ENCODE results near the gene RHBDL1. TPM values are rescaled to one million over a fixed set of nuclear protein-coding genes. Genes with fewer than 3 reads are reported as not detected.

Gene RHBDL1
- total RNA-seq, 3 donors from 2014 or later (not counting 1 experiment from before 2014, with no cell fraction given), result 2.9 to 4.2 (median 4.2) TPM

DNA sequence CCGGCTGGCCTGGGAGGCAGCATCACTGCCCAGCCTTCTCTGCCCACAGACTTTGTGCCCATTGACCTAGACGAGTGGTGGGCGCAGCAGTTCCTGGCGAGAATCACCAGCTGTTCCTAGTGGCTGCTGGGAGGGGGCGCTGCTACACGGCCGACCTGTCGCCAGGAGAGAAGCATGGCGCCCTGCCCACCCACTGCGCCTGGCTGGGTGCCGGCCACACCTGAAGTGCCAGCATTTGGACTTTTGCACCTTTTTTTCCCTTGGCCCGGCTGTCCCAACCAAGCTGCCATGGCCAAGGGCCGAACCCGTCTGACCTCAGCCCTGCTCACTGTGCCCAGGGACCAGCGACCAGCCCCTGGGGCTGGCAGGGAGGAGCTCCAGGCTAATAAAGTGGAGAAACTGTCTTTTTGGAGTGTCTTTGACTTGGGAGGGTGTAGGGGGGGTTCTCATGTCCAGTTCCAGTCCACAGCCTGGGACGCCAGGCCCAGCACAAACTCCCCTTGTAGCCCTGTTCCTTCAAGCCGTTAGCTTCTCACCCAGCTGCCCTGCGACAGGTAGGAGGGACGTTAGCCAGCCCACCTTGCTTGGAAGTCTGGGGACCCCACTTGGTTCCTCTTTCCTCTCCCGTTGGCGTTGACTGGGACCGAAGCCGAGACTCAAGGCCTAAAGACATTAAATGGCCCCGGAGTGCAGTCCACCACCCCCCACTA is 27.2 kb upstream of the RHBDL1 start:
- H3K4me1 ChIP-seq (ENCODE audit: control insufficient read depth, insufficient read depth, low read length), result peaks cover 25% of the 10 kb centered on the region
- peak overlapping the region; percentile 79 for H3K4me3 Mint-ChIP-seq
- H3K36me3 Mint-ChIP-seq, result no peaks in the 10 kb centered on the region
- peak overlapping the region; percentile 51 to 73 for H3K27ac Mint-ChIP-seq
- H3K4me1 Mint-ChIP-seq, result peaks cover 0 to 17% of the 10 kb centered on the region in 2 donors
- H3K27me3 Mint-ChIP-seq (ENCODE audit: low read depth in 2 of 2), result no peaks in the 10 kb centered on the region
- H3K9me3 ChIP-seq (ENCODE audit: control insufficient read depth, insufficient read depth, low read length), result no peaks in the 10 kb centered on the region
- H3K27me3 ChIP-seq (ENCODE audit: control insufficient read depth, insufficient read depth, low read length), result no peaks in the 10 kb centered on the region
- DNase-seq, result peak in 1 of 2 donors; percentile 60
- 47% methylated on average over 24 of the region's 24 CpGs for WGBS (ENCODE audit: insufficient coverage)
- intact Hi-C loops (cut with micrococcal nuclease), result no loop called here
- no peak for ATAC-seq
- peak overlapping the region; percentile 81 for H3K27ac ChIP-seq (ENCODE audit: low read length)
- peak overlapping the region; percentile 65 for H3K4me3 ChIP-seq (ENCODE audit: low read length)
- TF ChIP-seq, protein P1, sequence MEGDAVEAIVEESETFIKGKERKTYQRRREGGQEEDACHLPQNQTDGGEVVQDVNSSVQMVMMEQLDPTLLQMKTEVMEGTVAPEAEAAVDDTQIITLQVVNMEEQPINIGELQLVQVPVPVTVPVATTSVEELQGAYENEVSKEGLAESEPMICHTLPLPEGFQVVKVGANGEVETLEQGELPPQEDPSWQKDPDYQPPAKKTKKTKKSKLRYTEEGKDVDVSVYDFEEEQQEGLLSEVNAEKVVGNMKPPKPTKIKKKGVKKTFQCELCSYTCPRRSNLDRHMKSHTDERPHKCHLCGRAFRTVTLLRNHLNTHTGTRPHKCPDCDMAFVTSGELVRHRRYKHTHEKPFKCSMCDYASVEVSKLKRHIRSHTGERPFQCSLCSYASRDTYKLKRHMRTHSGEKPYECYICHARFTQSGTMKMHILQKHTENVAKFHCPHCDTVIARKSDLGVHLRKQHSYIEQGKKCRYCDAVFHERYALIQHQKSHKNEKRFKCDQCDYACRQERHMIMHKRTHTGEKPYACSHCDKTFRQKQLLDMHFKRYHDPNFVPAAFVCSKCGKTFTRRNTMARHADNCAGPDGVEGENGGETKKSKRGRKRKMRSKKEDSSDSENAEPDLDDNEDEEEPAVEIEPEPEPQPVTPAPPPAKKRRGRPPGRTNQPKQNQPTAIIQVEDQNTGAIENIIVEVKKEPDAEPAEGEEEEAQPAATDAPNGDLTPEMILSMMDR (IDR thresholded peaks at IDR 0.05), result no peak
- no peaks in the 10 kb centered on the region for H3K9me3 Mint-ChIP-seq
- no peaks in the 10 kb centered on the region for H3K36me3 ChIP-seq (ENCODE audit: control insufficient read depth, insufficient read depth, low read length)

- ATAC-seq, result peak; percentile 95 to 99 (median 96)
Observed at GRCh38 chr16:648781-649589, 26.5 kb upstream of the RHBDL1 start, which contains the start of gene WDR90. WDR90 (plus strand) TSS chr16:649365; CDS start chr16:649417, 52 bp downstream.

DNA sequence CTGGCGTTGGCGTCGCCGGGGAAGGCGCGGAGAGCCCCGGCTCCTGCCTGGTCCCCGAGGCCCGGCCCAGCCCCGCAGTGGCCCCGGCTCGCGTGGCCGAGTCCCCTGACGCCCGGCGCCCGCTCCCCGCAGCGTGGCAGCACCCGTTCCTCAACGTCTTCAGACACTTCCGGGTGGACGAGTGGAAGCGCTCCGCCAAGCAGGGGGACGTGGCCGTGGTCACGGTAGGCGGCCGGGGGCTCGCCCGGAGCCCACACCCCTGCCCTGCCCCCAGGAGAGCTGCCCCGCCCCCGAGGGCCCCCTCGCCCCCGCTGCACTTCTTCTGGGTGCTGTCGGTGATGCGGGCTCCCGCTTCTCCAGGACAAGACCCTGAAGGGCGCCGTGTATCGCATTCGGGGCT is 25.8 kb upstream of the RHBDL1 start:
- peaks cover 25% of the 10 kb centered on the region for H3K4me1 ChIP-seq (ENCODE audit: control insufficient read depth, insufficient read depth, low read length)
- intact Hi-C loops (cut with micrococcal nuclease), result no loop called here
- H3K27me3 Mint-ChIP-seq (ENCODE audit: low read depth in 2 of 2), result no peaks in the 10 kb centered on the region
- peak overlapping the region; percentile 10 for H3K4me3 ChIP-seq (ENCODE audit: low read length)
- no peaks in the 10 kb centered on the region for H3K36me3 Mint-ChIP-seq
- no peaks in the 10 kb centered on the region for H3K9me3 Mint-ChIP-seq
- no peaks in the 10 kb centered on the region for H3K27me3 ChIP-seq (ENCODE audit: control insufficient read depth, insufficient read depth, low read length)
- peak in 2 of 3 donors; percentile 7 to 9 for ATAC-seq
- no peak for DNase-seq
- H3K27ac ChIP-seq (ENCODE audit: low read length), result no peak overlapping the region
- peaks cover 0 to 9% of the 10 kb centered on the region in 2 donors for H3K4me1 Mint-ChIP-seq
- no peaks in the 10 kb centered on the region for H3K36me3 ChIP-seq (ENCODE audit: control insufficient read depth, insufficient read depth, low read length)
- WGBS (ENCODE audit: insufficient coverage), result 4% methylated on average over 44 of the region's 44 CpGs
- no peaks in the 10 kb centered on the region for H3K9me3 ChIP-seq (ENCODE audit: control insufficient read depth, insufficient read depth, low read length)
- no peak overlapping the region for H3K27ac Mint-ChIP-seq
- H3K4me3 Mint-ChIP-seq, result peak overlapping the region; percentile 65
- TF ChIP-seq, protein P1 (IDR thresholded peaks at IDR 0.05), result no peak

More at GRCh38 chr16:648781-649589, 26.5 kb upstream of the RHBDL1 start, which contains the start of gene WDR90:
- Histone ChIP-seq H3K27me3 (ENCODE audit: control insufficient read depth, insufficient read depth, low read length) (no peaks in the 10 kb centered on the region), H3K4me3 (ENCODE audit: low read length) (peak within 1 kb of the TSS; percentile 65), H3K36me3 (ENCODE audit: control insufficient read depth, insufficient read depth, low read length) (no peaks in the 10 kb centered on the region), H3K9me3 (ENCODE audit: control insufficient read depth, insufficient read depth, low read length) (no peaks in the 10 kb centered on the region), H3K27ac (ENCODE audit: low read length) (peak within 1 kb of the TSS; percentile 81), H3K4me1 (ENCODE audit: control insufficient read depth, insufficient read depth, low read length) (peaks cover 25% of the 10 kb centered on the region)
- Mint-ChIP-seq H3K36me3 (no peaks in the 10 kb centered on the region), H3K4me1 (peaks cover 0 to 11% of the 10 kb centered on the region in 2 donors), H3K9me3 (no peaks in the 10 kb centered on the region), H3K27ac (peak within 1 kb of the TSS; percentile 51 to 73), H3K4me3 (peak within 1 kb of the TSS; percentile 79), H3K27me3 (ENCODE audit: low read depth in 2 of 2) (no peaks in the 10 kb centered on the region)
- WGBS (ENCODE audit: insufficient coverage), result 1% methylated on average over 91 of the region's 91 CpGs
- intact Hi-C loops (cut with micrococcal nuclease), result no loop called here
- peak; percentile 90 to 96 for DNase-seq
- TF ChIP-seq, protein P1 (IDR thresholded peaks at IDR 0.05), result no peak

All from natural killer cell (primary cell).